ENCODE results near the gene IQCH.

Gene IQCH

DNA sequence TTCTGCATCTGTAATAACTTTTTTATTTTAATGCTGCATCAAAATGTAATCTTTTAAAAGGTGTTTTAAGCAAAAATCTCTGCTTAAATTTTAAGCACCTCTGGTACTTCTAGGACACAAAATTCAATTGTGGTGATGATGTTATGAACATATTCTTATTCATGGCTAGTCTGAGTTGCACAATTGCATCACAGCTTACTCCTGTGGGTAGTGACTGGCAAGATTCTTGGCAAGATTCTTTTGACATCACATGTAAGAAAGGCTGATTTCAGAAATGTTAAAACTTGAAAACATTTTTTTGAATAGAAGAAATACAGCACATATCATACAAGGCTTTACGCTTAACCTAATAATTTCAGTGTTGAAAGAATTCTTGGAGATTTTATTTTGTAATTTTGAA lies 35.7 kb downstream of the IQCH start:
- no peaks in the 10 kb centered on the region for H3K79me2 ChIP-seq (ENCODE audit: insufficient read depth, low read depth)
- no peaks in the 10 kb centered on the region for H3K4me1 ChIP-seq (ENCODE audit: low read depth, poor library complexity, severe bottlenecking)
- H3K27ac ChIP-seq = no peak overlapping the region
- no peak overlapping the region for H3K9ac ChIP-seq
- no peaks in the 10 kb centered on the region for H3K36me3 ChIP-seq (ENCODE audit: insufficient read depth)
- H2AFZ ChIP-seq (ENCODE audit: low read depth) = no peak overlapping the region
- H4K20me1 ChIP-seq (ENCODE audit: insufficient read depth) = no peaks in the 10 kb centered on the region
- no peaks in the 10 kb centered on the region for H3K27me3 ChIP-seq (ENCODE audit: insufficient read depth, low read depth)
- TF ChIP-seq, protein P1, sequence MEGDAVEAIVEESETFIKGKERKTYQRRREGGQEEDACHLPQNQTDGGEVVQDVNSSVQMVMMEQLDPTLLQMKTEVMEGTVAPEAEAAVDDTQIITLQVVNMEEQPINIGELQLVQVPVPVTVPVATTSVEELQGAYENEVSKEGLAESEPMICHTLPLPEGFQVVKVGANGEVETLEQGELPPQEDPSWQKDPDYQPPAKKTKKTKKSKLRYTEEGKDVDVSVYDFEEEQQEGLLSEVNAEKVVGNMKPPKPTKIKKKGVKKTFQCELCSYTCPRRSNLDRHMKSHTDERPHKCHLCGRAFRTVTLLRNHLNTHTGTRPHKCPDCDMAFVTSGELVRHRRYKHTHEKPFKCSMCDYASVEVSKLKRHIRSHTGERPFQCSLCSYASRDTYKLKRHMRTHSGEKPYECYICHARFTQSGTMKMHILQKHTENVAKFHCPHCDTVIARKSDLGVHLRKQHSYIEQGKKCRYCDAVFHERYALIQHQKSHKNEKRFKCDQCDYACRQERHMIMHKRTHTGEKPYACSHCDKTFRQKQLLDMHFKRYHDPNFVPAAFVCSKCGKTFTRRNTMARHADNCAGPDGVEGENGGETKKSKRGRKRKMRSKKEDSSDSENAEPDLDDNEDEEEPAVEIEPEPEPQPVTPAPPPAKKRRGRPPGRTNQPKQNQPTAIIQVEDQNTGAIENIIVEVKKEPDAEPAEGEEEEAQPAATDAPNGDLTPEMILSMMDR (conservative IDR thresholded peaks at IDR 0.05; ENCODE audit: low read depth, low read length) = no peak
- no peak overlapping the region for H3K4me2 ChIP-seq
- no peak overlapping the region for H3K4me3 ChIP-seq (IDR thresholded peaks at IDR 0.05; ENCODE audit: insufficient read depth, low read depth, low read length)

GRCh38 chr15:67296188-67296587 lies 41.6 kb downstream of the IQCH start:
- TF ChIP-seq, protein P1 (conservative IDR thresholded peaks at IDR 0.05; ENCODE audit: low read depth, low read length) = no peak
- H3K9ac ChIP-seq = no peak overlapping the region
- no peaks in the 10 kb centered on the region for H3K79me2 ChIP-seq (ENCODE audit: insufficient read depth, low read depth)
- no peak overlapping the region for H3K27ac ChIP-seq
- no peaks in the 10 kb centered on the region for H4K20me1 ChIP-seq (ENCODE audit: insufficient read depth)
- no peaks in the 10 kb centered on the region for H3K4me1 ChIP-seq (ENCODE audit: low read depth, poor library complexity, severe bottlenecking)
- no peak overlapping the region for H3K4me3 ChIP-seq (IDR thresholded peaks at IDR 0.05; ENCODE audit: insufficient read depth, low read depth, low read length)
- H3K36me3 ChIP-seq (ENCODE audit: insufficient read depth) = no peaks in the 10 kb centered on the region
- H2AFZ ChIP-seq (ENCODE audit: low read depth) = no peak overlapping the region
- no peak overlapping the region for H3K4me2 ChIP-seq
- H3K27me3 ChIP-seq (ENCODE audit: insufficient read depth, low read depth) = no peaks in the 10 kb centered on the region

- Histone ChIP-seq H3K36me3 (ENCODE audit: insufficient read depth) (no peaks in the 10 kb centered on the region), H4K20me1 (ENCODE audit: insufficient read depth) (no peaks in the 10 kb centered on the region), H3K27me3 (ENCODE audit: insufficient read depth, low read depth) (no peaks in the 10 kb centered on the region), H3K4me2 (no peak overlapping the region), H2AFZ (ENCODE audit: low read depth) (no peak overlapping the region), H3K4me1 (ENCODE audit: low read depth, poor library complexity, severe bottlenecking) (no peaks in the 10 kb centered on the region), H3K4me3 (IDR thresholded peaks at IDR 0.05; ENCODE audit: insufficient read depth, low read depth, low read length) (no peak overlapping the region), H3K79me2 (ENCODE audit: insufficient read depth, low read depth) (no peaks in the 10 kb centered on the region), H3K9ac (no peak overlapping the region), H3K27ac (no peak overlapping the region)
- TF ChIP-seq, protein P1 (conservative IDR thresholded peaks at IDR 0.05; ENCODE audit: low read depth, low read length) = no peak
Observed at GRCh38 chr15:67296684-67297083, 42.1 kb downstream of the IQCH start.

DNA sequence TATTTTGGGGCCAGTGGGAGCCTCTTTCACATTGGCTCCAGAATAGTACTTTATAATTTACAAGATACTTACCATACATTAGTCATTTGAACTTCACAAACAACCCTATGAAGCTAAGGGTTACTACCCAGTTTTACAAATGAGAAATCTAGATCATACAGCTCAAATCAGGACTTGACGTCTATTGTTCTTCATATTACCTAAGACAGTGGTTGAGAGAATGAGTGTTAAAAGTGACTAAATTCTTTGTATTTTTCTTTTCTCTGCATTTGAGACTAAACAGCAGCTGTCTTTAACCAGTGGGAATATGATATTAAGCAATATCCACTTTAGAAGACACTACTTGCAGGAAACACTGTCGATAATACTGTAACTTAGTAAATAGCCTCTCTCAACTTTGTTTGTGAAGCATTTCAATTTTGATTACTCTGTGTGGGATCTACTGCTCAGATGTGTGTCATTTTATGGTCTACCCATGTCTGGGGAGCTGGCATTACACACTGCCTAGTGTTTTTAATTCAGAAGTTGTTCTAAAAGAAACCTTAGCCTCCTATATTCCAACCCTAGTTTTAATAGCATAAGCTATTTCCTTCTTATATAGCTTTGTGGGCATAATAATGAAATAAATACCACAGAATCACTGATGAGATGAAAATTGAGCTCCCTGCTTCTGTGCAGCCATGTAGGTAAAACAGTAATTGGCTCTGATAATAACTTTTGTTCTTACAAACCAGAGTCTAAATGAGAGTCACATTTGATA lies 45.9 kb downstream of the IQCH start:
- Histone ChIP-seq H3K4me1 (ENCODE audit: low read depth, poor library complexity, severe bottlenecking) (no peaks in the 10 kb centered on the region), H3K27me3 (ENCODE audit: insufficient read depth, low read depth) (no peaks in the 10 kb centered on the region), H3K79me2 (ENCODE audit: insufficient read depth, low read depth) (no peaks in the 10 kb centered on the region), H2AFZ (ENCODE audit: low read depth) (no peak overlapping the region), H3K4me3 (IDR thresholded peaks at IDR 0.05; ENCODE audit: insufficient read depth, low read depth, low read length) (no peak overlapping the region), H3K36me3 (ENCODE audit: insufficient read depth) (no peaks in the 10 kb centered on the region), H3K27ac (no peak overlapping the region), H3K4me2 (no peak overlapping the region), H4K20me1 (ENCODE audit: insufficient read depth) (no peaks in the 10 kb centered on the region), H3K9ac (no peak overlapping the region)
- TF ChIP-seq, protein P1 (conservative IDR thresholded peaks at IDR 0.05; ENCODE audit: low read depth, low read length) = no peak

Measured in KMS-11 (cell line).